K562 (cell line): ENCODE measurements around the gene ARAP1. TPM values are rescaled to one million over a fixed set of nuclear protein-coding genes. Genes with fewer than 3 reads are reported as not detected.

Experiments
- BHLHE40 ChIP-seq: IDR thresholded peaks from 2 replicates; pipeline ENCODE4 v1.6.1; 2011; ENCODE audit warnings: low read length, improper control_type of control experiment
- DNMT1 ChIP-seq: fragments of 450-650 bp; IDR thresholded peaks from 2 replicates; pipeline ENCODE4 v1.6.1; 2016; ENCODE audit warnings: antibody characterized with exemption, mild to moderate bottlenecking
- FOS ChIP-seq: IDR thresholded peaks from 3 replicates; pipeline ENCODE4 v1.6.1; 2011; ENCODE audit not compliant: insufficient read length; ENCODE audit errors: extremely low read depth
- KLF16 ChIP-seq: IDR thresholded peaks from 2 replicates; pipeline ENCODE4 v1.6.1; 2016; ENCODE audit warnings: antibody characterized with exemption
- RAD21 ChIP-seq, 2 experiments: fragments of 250-450 bp in 1 of 2; fragments of 450-650 bp in 1 of 2; sonication (Bioruptor Pico) in 1 of 2; formaldehyde crosslinking in 1 of 2; IDR thresholded peaks in 1 of 2; conservative IDR thresholded peaks in 1 of 2; 2 replicates each; pipeline versions ENCODE4 v1.4.0 to v1.8.0; 2020 to 2022; ENCODE audit warnings: mild to moderate bottlenecking in 2 of 2, moderate library complexity in 1 of 2
- RNF2 ChIP-seq: sonication (generic); IDR thresholded peaks from 2 replicates; pipeline ENCODE4 v1.6.1; 2016
- TCF3 ChIP-seq: sonication (generic); formaldehyde crosslinking; IDR thresholded peaks from 2 replicates; pipeline ENCODE4 v1.4.0; 2020; ENCODE audit warnings: mild to moderate bottlenecking, missing genetic modification reagents
- ZNF263 ChIP-seq: sonication (generic); formaldehyde crosslinking; IDR thresholded peaks from 2 replicates; pipeline ENCODE4 v1.8.0; 2022; ENCODE audit warnings: mild to moderate bottlenecking, missing genetic modification reagents, borderline replicate concordance
- polyA plus RNA-seq, 8 experiments: library from polyadenylated mRNA; depleted of rRNA in 4 of 8; stranded (reverse) in 5 of 8; unstranded in 3 of 8; fragments of >200 nt; fragmentation: Nextera tagmentation in 2 of 8; fragmentation: Illumina TruSeq in 1 of 8; extraction: Ambion mirVana in 2 of 8; extraction: Trizol in 1 of 8; gene quantifications; 2 replicates each; pipeline versions ENCODE4 v1.2.1 to v1.2.3, GENCODE V29; 2011 to 2014; ENCODE audit warnings: inconsistent platforms in 1 of 8, missing spikeins in 1 of 8
- total RNA-seq, 7 experiments: library from RNA; depleted of rRNA in 6 of 7; stranded (reverse); fragments of >200 nt in 6 of 7; fragmentation: Illumina TruSeq in 2 of 7; extraction: Trizol in 2 of 7; gene quantifications; 2 replicates each; pipeline versions ENCODE4 v1.2.1 to v1.2.3, GENCODE V29; 2011 to 2021; ENCODE audit warnings: low replicate concordance in 1 of 7
- TF ChIP-seq, protein P1 (sequence below), 2 experiments: fragments of 450-650 bp; formaldehyde crosslinking in 1 of 2; IDR thresholded peaks; 2 replicates each; pipeline versions ENCODE4 v1.4.0 to v1.6.1; 2014 to 2020; ENCODE audit warnings: mild to moderate bottlenecking in 2 of 2, borderline replicate concordance in 1 of 2, low read depth in 1 of 2
- TF ChIP-seq, protein P2 (sequence below): fragments of 450-650 bp; formaldehyde crosslinking; IDR thresholded peaks from 2 replicates; pipeline ENCODE4 v1.4.0; 2020; ENCODE audit warnings: mild to moderate bottlenecking, moderate library complexity
- TF ChIP-seq, protein P3 (sequence below): fragments of 450-650 bp; formaldehyde crosslinking; IDR thresholded peaks from 2 replicates; pipeline ENCODE4 v1.4.0; 2022; ENCODE audit warnings: missing genetic modification characterization
- TF ChIP-seq, protein P4 (sequence below), 2 experiments: fragments of 450-650 bp; IDR thresholded peaks; 2 replicates each; pipeline ENCODE4 v1.6.1; 2016
- TF ChIP-seq, protein P5 (sequence below): conservative IDR thresholded peaks from 2 replicates; pipeline ENCODE4 v1.6.1; 2011; ENCODE audit warnings: low read depth, mild to moderate bottlenecking, low read length; ENCODE audit not compliant: control insufficient read depth

Gene ARAP1
- total and polyA plus RNA-seq, 9 of the 15 experiments (the other 6 are each of a cell fraction or from before 2014, with no cell fraction given), result 0.23 to 67.0 (median 24.6) TPM

DNA sequence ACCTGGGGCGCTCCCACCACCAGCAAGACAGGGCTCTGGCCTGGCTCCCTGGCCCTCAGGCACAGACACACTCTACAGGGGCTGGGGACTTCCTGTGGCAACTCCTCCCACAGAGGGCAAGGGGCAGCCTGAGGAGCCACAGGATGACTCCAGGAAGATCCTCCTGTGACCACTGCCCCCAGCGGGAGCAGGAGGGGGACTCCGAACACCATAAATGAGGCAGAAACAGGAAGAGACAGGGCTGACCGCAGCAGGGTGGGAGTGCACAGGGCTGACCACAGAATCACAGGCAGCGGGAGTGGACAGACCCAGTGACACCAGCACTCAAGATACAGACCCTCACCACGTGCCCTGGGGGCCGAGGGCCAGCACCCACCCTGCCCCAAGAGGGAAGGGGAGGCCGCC is 10.8 kb downstream of the ARAP1 start (continued):
- TF ChIP-seq BHLHE40 (peak; percentile 84), DNMT1 (no peak), TCF3 (CRISPR knock-in tag) (peak; percentile 43), ZNF263 (CRISPR knock-in tag) (peak; percentile 96), KLF16 (peak; percentile 75; the same call in 1 of the 2 replicates), RAD21 (CRISPR knock-in tag; conservative IDR thresholded peaks at IDR 0.05 in 1 of 2, IDR thresholded peaks at IDR 0.05 in 1 of 2) (peak; percentile 10 to 54; a peak in 2 of 4 replicates), RNF2 (peak; percentile 85; the same call in 1 of the 2 replicates), FOS (no peak)
- TF ChIP-seq, protein P1, sequence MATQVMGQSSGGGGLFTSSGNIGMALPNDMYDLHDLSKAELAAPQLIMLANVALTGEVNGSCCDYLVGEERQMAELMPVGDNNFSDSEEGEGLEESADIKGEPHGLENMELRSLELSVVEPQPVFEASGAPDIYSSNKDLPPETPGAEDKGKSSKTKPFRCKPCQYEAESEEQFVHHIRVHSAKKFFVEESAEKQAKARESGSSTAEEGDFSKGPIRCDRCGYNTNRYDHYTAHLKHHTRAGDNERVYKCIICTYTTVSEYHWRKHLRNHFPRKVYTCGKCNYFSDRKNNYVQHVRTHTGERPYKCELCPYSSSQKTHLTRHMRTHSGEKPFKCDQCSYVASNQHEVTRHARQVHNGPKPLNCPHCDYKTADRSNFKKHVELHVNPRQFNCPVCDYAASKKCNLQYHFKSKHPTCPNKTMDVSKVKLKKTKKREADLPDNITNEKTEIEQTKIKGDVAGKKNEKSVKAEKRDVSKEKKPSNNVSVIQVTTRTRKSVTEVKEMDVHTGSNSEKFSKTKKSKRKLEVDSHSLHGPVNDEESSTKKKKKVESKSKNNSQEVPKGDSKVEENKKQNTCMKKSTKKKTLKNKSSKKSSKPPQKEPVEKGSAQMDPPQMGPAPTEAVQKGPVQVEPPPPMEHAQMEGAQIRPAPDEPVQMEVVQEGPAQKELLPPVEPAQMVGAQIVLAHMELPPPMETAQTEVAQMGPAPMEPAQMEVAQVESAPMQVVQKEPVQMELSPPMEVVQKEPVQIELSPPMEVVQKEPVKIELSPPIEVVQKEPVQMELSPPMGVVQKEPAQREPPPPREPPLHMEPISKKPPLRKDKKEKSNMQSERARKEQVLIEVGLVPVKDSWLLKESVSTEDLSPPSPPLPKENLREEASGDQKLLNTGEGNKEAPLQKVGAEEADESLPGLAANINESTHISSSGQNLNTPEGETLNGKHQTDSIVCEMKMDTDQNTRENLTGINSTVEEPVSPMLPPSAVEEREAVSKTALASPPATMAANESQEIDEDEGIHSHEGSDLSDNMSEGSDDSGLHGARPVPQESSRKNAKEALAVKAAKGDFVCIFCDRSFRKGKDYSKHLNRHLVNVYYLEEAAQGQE (IDR thresholded peaks at IDR 0.05; ENCODE audit: borderline replicate concordance), result peak; percentile 39; the same call in 1 of the 2 replicates
- TF ChIP-seq, protein P1 (CRISPR knock-in tag; IDR thresholded peaks at IDR 0.05; ENCODE audit: low read depth), result 0 out of 2 replicates have a peak, but pooled peaks have one; percentile 40
- TF ChIP-seq, protein P2, sequence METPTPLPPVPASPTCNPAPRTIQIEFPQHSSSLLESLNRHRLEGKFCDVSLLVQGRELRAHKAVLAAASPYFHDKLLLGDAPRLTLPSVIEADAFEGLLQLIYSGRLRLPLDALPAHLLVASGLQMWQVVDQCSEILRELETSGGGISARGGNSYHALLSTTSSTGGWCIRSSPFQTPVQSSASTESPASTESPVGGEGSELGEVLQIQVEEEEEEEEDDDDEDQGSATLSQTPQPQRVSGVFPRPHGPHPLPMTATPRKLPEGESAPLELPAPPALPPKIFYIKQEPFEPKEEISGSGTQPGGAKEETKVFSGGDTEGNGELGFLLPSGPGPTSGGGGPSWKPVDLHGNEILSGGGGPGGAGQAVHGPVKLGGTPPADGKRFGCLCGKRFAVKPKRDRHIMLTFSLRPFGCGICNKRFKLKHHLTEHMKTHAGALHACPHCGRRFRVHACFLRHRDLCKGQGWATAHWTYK (CRISPR knock-in tag), result 0 out of 2 replicates have a peak, but pooled peaks have one; percentile 47
- TF ChIP-seq, protein P3, sequence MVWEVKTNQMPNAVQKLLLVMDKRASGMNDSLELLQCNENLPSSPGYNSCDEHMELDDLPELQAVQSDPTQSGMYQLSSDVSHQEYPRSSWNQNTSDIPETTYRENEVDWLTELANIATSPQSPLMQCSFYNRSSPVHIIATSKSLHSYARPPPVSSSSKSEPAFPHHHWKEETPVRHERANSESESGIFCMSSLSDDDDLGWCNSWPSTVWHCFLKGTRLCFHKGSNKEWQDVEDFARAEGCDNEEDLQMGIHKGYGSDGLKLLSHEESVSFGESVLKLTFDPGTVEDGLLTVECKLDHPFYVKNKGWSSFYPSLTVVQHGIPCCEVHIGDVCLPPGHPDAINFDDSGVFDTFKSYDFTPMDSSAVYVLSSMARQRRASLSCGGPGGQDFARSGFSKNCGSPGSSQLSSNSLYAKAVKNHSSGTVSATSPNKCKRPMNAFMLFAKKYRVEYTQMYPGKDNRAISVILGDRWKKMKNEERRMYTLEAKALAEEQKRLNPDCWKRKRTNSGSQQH (CRISPR knock-in tag), result no peak
- TF ChIP-seq, protein P4, sequence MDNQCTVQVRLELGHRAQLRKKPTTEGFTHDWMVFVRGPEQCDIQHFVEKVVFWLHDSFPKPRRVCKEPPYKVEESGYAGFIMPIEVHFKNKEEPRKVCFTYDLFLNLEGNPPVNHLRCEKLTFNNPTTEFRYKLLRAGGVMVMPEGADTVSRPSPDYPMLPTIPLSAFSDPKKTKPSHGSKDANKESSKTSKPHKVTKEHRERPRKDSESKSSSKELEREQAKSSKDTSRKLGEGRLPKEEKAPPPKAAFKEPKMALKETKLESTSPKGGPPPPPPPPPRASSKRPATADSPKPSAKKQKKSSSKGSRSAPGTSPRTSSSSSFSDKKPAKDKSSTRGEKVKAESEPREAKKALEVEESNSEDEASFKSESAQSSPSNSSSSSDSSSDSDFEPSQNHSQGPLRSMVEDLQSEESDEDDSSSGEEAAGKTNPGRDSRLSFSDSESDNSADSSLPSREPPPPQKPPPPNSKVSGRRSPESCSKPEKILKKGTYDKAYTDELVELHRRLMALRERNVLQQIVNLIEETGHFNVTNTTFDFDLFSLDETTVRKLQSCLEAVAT (IDR thresholded peaks at IDR 0.05), result peak in 1 of 2 experiments; percentile 97; a peak in 2 of 4 replicates
- TF ChIP-seq, protein P5, sequence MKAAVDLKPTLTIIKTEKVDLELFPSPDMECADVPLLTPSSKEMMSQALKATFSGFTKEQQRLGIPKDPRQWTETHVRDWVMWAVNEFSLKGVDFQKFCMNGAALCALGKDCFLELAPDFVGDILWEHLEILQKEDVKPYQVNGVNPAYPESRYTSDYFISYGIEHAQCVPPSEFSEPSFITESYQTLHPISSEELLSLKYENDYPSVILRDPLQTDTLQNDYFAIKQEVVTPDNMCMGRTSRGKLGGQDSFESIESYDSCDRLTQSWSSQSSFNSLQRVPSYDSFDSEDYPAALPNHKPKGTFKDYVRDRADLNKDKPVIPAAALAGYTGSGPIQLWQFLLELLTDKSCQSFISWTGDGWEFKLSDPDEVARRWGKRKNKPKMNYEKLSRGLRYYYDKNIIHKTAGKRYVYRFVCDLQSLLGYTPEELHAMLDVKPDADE, result peak; percentile 23; the same call in 1 of the 2 replicates
